ENCODE results near the gene TBL2. TPM values are rescaled to one million over a fixed set of nuclear protein-coding genes. Genes with fewer than 3 reads are reported as not detected.
A peak's percentile ranks its signal among the peaks of the same experiment; 100 is the strongest.
"Not testable (repeated sequence)": the region's sequence is repeated elsewhere in the genome, so short reads cannot be mapped to it uniquely, and the experiment has no call there.

Gene TBL2
- total and polyA plus RNA-seq, 2 donors from 2014 or later: 18.8 to 33.6 TPM

DNA sequence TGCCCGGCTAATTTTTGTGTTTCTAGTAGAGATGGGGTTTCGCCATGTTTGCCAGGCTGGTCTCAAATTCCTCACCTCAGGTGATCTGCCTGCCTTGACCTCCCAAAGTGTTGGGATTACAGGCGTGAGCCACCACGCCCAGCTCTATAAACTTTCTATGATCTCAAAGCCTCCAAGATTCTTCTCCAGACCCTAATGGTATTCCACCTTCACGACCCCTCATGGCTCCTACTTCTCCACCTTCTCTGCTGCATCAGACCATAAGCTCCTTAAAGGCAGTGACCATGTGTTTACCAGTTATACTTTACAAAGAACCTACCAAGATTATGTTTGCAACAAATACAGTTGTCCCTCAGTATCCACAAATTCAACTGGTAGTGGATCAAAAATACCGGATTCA lies 46.2 kb downstream of the TBL2 start:
- Histone ChIP-seq H3K9ac (ENCODE audit: low read length in 3 of 3) (no peak overlapping the region), H3K36me3 (ENCODE audit: control insufficient read depth in 2 of 3, insufficient read depth in 3 of 3, low read length in 3 of 3) (peaks cover 0 to 14% (median 9%) of the 10 kb centered on the region in 3 donors), H3K27ac (ENCODE audit: low read depth in 2 of 2, low read length in 2 of 2) (no peak overlapping the region), H3K27me3 (ENCODE audit: control insufficient read depth, insufficient read depth, low read length) (no peaks in the 10 kb centered on the region), H3K9me3 (ENCODE audit: control insufficient read depth in 2 of 3, insufficient read depth in 1 of 3, low read length in 3 of 3) (no peaks in the 10 kb centered on the region), H3K4me3 (ENCODE audit: low read length in 3 of 3) (no peak overlapping the region), H3K4me1 (ENCODE audit: control insufficient read depth in 2 of 3, insufficient read depth in 2 of 3, low read depth in 1 of 3, low read length in 3 of 3) (no peaks in the 10 kb centered on the region)
- DNase-seq (no peak), FAIRE-seq (no peak)
- intact Hi-C loops (cut with DNase I): no loop called here
- no peak for TF ChIP-seq CTCF (IDR thresholded peaks at IDR 0.05; ENCODE audit: borderline replicate concordance, extremely low read depth, insufficient read depth)

- Histone ChIP-seq H3K27me3 (ENCODE audit: control insufficient read depth, insufficient read depth, low read length) (no peaks in the 10 kb centered on the region), H3K9ac (ENCODE audit: low read length in 3 of 3) (no peak overlapping the region), H3K4me3 (ENCODE audit: low read length in 3 of 3) (no peak overlapping the region), H3K4me1 (ENCODE audit: control insufficient read depth in 2 of 3, insufficient read depth in 2 of 3, low read depth in 1 of 3, low read length in 3 of 3) (no peaks in the 10 kb centered on the region), H3K36me3 (ENCODE audit: control insufficient read depth in 2 of 3, insufficient read depth in 3 of 3, low read length in 3 of 3) (peaks cover 0 to 5% (median 0%) of the 10 kb centered on the region in 3 donors), H3K9me3 (ENCODE audit: control insufficient read depth in 2 of 3, insufficient read depth in 1 of 3, low read length in 3 of 3) (no peaks in the 10 kb centered on the region), H3K27ac (ENCODE audit: low read depth in 2 of 2, low read length in 2 of 2) (no peak overlapping the region)
- DNase-seq: no peak
- no peak for FAIRE-seq
- intact Hi-C loops (cut with DNase I): no loop called here
- no peak for TF ChIP-seq CTCF (IDR thresholded peaks at IDR 0.05; ENCODE audit: borderline replicate concordance, extremely low read depth, insufficient read depth)
Observed at GRCh38 chr7:73530800-73531199, 47.6 kb downstream of the TBL2 start.

GRCh38 chr7:73526896-73527821 lies 51.2 kb downstream of the TBL2 start:
- H3K36me3 ChIP-seq (ENCODE audit: control insufficient read depth in 2 of 3, insufficient read depth in 3 of 3, low read length in 3 of 3): no peaks in the 10 kb centered on the region
- FAIRE-seq (no peak), DNase-seq (peak in 1 of 5 donors; percentile 13)
- no peaks in the 10 kb centered on the region for H3K27me3 ChIP-seq (ENCODE audit: control insufficient read depth, insufficient read depth, low read length)
- H3K4me3 ChIP-seq (ENCODE audit: low read length in 3 of 3): no peak overlapping the region
- intact Hi-C loops (cut with DNase I): no loop called here
- no peaks in the 10 kb centered on the region for H3K9me3 ChIP-seq (ENCODE audit: control insufficient read depth in 2 of 3, insufficient read depth in 1 of 3, low read length in 3 of 3)
- H3K4me1 ChIP-seq (ENCODE audit: control insufficient read depth in 2 of 3, insufficient read depth in 2 of 3, low read depth in 1 of 3, low read length in 3 of 3): no peaks in the 10 kb centered on the region
- no peak for TF ChIP-seq CTCF (IDR thresholded peaks at IDR 0.05; ENCODE audit: borderline replicate concordance, extremely low read depth, insufficient read depth)
- peak overlapping the region in 1 of 3 donors; percentile 12 for H3K9ac ChIP-seq (ENCODE audit: low read length in 3 of 3)
- no peak overlapping the region for H3K27ac ChIP-seq (ENCODE audit: low read depth in 2 of 2, low read length in 2 of 2)

GRCh38 chr7:73526158-73526494 lies 52.3 kb downstream of the TBL2 start:
- H3K27ac ChIP-seq (ENCODE audit: low read depth in 2 of 2, low read length in 2 of 2); H3K27me3 ChIP-seq (ENCODE audit: control insufficient read depth, insufficient read depth, low read length); H3K36me3 ChIP-seq (ENCODE audit: control insufficient read depth in 2 of 3, insufficient read depth in 3 of 3, low read length in 3 of 3); H3K4me3 ChIP-seq (ENCODE audit: low read length in 3 of 3); H3K9me3 ChIP-seq (ENCODE audit: control insufficient read depth in 2 of 3, insufficient read depth in 1 of 3, low read length in 3 of 3); H3K9ac ChIP-seq (ENCODE audit: low read length in 3 of 3); H3K4me1 ChIP-seq (ENCODE audit: control insufficient read depth in 2 of 3, insufficient read depth in 2 of 3, low read depth in 1 of 3, low read length in 3 of 3); FAIRE-seq; intact Hi-C loops (cut with DNase I); DNase-seq: not testable (repeated sequence)
